GM19397 (cell line): Measurements from ENCODE around the gene TOMM20.
A peak's percentile ranks its signal among the peaks of the same experiment; 100 is the strongest.
"Not testable (repeated sequence)": the region's sequence is repeated elsewhere in the genome, so short reads cannot be mapped to it uniquely, and the experiment has no call there.

Experiments
- ATAC-seq: cut with Tn5 transposase; IDR thresholded peaks from one replicate; pipeline ENCODE4 v1.9.1; 2021; ENCODE audit warnings: mild to moderate bottlenecking, moderate library complexity; ENCODE audit not compliant: unreplicated experiment

TOMM20 gene

GRCh38 chr1:235105051-235106043 lies 23.3 kb downstream of the TOMM20 start:
- peak; percentile 50 for ATAC-seq

DNA sequence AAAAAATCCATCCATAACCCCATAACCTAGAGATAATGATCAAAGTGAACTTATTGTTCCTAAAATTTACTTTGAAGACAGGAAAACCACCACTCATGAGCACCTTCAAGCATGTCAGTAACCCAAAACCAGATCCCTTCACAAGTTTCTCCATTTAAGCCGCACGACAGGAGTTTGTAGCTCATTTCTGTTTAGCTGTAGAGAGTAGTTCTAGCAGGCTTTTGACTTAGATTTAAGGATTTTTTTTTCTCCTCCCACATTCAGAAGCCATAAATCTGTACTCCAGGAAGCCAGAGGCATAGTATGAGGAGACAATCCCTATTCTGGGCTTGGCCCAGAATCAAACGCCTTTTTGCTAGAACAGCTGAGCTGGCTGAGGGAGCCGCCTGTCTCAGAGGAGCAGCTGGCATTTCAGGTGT lies 25.6 kb downstream of the TOMM20 start:
- ATAC-seq = no peak

- ATAC-seq = no peak
These were observed 26.4 kb downstream of the TOMM20 start for GRCh38 chr1:235102259-235102582.

DNA sequence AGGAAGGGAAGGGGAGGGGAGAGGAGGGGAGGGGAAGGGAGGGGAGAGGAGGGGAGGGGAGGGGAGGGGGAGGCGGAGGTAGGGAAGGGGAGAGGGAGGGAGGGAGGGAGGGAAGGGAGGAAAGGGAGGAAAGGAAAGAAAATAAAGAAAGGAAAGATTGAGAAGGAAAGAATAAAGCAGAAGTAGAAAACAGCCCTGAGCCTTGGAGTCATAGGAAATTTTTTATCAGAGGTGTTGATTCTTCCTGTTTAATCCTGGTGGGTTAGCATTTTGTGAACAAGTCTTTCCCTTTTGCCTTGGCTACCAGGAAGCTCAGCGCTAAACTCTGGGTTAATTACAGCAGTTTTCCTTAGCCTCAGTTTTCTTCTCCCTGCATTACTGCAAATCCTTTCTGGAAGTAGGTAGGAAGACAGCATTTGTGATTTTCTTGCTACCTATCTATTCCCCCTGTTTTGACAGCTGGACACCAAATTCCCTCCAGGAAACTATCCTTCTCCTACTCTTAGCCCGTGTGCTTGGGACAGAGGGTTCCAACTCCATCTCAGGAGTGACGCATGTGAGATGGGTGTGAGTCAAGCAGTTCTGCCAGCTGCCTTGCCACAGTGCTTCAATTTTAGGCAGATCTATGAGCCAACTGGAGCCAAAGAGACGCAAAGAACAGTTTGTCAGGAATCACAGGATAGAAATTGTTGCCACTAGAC lies 26.9 kb downstream of the TOMM20 start:
- ATAC-seq = no peak

- no peak for ATAC-seq
These were observed 28.4 kb downstream of the TOMM20 start for GRCh38 chr1:235100194-235100772.

DNA sequence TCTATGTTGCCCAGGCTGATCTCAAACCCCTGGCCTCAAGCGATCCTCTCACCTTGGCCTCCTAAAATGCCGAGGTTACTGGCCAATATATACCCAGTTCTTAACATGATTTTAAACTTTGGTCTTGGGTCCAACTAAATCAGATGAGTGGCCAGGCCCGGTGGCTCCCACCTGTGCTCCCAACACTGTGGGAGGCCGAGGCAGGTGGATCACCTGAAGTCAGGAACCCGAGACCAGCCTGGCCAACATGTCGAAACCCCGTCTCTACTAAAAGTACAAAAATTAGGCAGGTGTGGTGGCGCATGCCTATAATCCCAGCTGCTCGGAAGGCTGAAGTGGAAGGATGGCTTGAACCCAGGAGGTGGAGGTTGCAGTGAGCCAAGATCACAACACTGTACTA lies 29.6 kb downstream of the TOMM20 start:
- ATAC-seq = no peak

DNA sequence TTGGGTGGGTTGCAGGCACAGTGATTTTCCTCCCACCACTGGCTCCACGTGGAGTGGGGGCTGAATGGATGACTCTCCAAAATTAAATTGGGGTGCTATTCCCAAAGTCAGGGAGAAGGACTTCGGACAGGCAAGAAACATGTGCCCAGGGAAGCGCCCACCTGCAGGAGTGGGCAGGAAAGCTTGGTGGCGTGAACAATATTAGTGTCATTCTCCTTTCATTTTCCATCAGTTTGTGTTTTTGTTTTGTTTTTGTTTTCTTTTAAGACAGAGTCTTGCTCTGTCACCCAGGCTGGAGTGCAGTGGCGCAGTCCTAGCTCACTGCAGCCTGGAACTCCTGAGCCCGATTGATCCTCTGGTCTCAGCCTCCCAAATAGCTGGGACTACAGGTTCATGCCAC lies 30.1 kb downstream of the TOMM20 start:
- no peak for ATAC-seq

GRCh38 chr1:235097501-235097900 lies 31.1 kb downstream of the TOMM20 start:
- ATAC-seq = not testable (repeated sequence)

- no peak for ATAC-seq
These were observed 32.6 kb downstream of the TOMM20 start for GRCh38 chr1:235095938-235096562.

GRCh38 chr1:235093696-235094592 lies 34.7 kb downstream of the TOMM20 start:
- peak; percentile 64 for ATAC-seq

- ATAC-seq = no peak
These were observed 35.5 kb downstream of the TOMM20 start for GRCh38 chr1:235093013-235093695.

- ATAC-seq = not testable (repeated sequence)
These were observed 36.2 kb downstream of the TOMM20 start for GRCh38 chr1:235092415-235092814.

GRCh38 chr1:235092045-235092406 lies 36.6 kb downstream of the TOMM20 start:
- not testable (repeated sequence) for ATAC-seq

DNA sequence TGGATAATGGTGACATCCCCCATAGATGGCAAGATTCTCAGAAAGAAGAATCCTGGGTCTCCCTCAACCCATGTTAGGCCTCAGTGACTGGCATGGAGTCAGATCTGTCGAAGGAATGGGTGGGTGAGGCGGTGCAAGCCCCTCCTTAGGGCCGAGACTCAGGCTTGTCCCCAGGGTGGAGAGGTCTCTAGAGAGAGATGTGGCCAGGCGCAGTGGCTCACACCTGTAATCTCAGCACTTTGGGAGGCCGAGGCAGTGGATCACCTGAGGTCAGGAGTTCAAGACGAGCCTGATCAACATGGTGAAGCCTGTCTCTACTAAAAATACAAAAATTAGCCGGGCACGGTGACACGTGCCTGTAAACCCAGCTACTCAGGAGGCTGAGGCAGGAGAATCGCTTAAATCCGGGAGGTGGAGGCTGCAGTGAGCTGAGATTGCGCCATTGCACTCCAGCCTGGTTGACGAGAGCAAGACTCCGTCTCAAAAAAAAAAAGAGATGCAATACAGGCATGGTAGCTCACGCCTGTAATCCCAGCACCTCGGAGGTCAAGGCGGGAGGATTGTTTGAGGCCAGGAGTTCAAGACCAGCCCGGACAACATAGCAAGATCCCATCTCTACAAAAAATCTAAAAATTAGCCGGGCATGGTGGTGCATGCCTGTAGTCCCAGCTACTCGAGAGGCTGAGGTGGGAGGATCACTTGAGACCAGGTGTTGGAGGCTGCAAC lies 37.2 kb downstream of the TOMM20 start:
- not testable (repeated sequence) for ATAC-seq

DNA sequence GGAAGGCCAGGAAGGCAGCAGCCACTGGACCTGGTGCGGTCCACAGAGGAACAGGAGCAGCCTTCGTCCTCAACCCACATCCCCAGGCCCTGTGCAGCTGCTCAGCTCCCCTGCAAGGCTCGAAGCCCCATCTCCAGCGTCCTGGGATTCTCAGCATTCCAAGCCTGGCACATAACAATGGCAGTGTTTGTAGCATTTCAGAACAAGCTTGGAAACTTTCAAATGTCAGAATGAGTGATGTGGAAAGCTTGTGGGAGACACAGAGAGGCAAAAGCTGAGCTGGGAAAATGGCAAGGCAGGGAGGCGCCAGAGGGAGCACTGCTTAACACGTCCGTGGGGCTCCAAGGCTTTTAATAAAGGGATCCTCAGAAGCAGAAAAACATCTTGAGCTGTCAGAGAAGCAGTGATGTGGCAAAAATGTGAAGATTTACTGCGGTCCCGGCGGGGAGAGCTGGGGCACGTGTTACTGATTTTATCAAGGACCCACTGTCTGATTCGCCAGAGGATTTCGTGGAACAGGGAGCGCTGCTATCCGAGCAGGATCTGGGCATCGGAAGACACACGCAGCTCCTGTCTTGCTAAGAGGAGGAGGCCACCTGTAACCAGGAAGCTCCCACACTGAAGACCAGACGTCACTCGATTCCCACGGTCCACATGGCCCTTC lies 38.1 kb downstream of the TOMM20 start:
- no peak for ATAC-seq

GRCh38 chr1:235088907-235089306 lies 39.7 kb downstream of the TOMM20 start:
- ATAC-seq = no peak

DNA sequence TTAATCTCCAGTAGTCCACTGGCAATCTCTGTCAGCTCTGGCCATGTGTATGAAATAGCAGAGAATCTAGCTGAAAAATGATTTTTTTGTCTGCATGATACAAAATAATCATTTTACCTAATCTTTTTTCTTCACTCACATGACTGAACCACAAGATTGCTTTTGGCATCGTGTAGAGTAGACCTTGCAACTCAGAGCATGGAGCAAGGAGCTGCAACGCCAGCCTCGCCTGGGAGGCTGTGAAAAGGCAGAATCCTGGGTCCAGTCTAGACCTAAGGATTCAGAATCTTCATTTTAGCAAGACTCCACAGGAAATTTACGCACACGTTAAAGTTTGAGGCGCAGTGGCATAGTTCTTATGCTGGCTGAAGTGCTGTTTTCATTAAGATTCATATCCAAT lies 40.2 kb downstream of the TOMM20 start:
- no peak for ATAC-seq

DNA sequence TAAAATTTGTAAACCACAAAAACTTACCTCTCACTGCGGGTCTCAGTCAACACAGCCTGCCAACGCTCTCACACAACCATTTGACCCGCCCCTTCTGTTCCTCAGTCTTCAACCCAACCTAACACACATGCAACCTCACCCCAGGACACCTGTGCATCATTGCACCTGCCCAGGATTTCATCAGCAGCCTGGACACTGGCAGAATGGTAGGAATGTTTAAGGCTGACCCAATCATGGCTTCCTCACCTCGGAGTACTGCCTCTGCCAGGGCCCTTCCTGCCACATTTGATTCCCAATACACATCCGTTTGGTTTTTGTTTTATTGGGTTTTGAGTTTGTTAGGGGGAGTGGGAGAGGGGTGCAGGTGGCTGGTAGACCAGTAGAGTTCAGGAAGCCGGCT lies 40.7 kb downstream of the TOMM20 start:
- no peak for ATAC-seq
